ENCODE measurements around the gene INO80B. TPM values are rescaled to one million over a fixed set of nuclear protein-coding genes. Genes with fewer than 3 reads are reported as not detected.

Gene INO80B
- polyA plus RNA-seq, 1 donor from 2014 or later: 35.2 TPM

GRCh38 chr2:74474899-74475298 is 20.0 kb downstream of the INO80B start:
- Histone ChIP-seq H3K27me3 (ENCODE audit: insufficient read depth, low read depth, low read length) (no peaks in the 10 kb centered on the region), H3K36me3 (ENCODE audit: insufficient read depth, low read length) (no peaks in the 10 kb centered on the region), H3K27ac (ENCODE audit: low read length) (no peak overlapping the region), H3K9ac (ENCODE audit: low read length) (no peak overlapping the region), H2AFZ (ENCODE audit: low read depth, low read length) (no peak overlapping the region), H4K20me1 (ENCODE audit: insufficient read depth) (no peaks in the 10 kb centered on the region), H3K79me2 (replicated peaks; ENCODE audit: insufficient read depth, low read length) (peaks cover 7% of the 10 kb centered on the region), H3K4me3 (ENCODE audit: low read length) (no peak overlapping the region), H3F3A (ENCODE audit: insufficient read depth, low read length, poor library complexity, severe bottlenecking) (peaks cover 3% of the 10 kb centered on the region), H3K9me2 (ENCODE audit: insufficient read depth, low read length) (no peaks in the 10 kb centered on the region), H3K9me3 (ENCODE audit: low read length) (no peaks in the 10 kb centered on the region), H3K4me2 (ENCODE audit: low read length) (no peak overlapping the region)
- TF ChIP-seq SMC3 (conservative IDR thresholded peaks at IDR 0.05; ENCODE audit: poor library complexity) (no peak), EP300 (conservative IDR thresholded peaks at IDR 0.05; ENCODE audit: poor library complexity, severe bottlenecking) (no peak), POLR2AphosphoS5 (IDR thresholded peaks at IDR 0.05) (no peak), MXI1 (conservative IDR thresholded peaks at IDR 0.05; ENCODE audit: poor library complexity, severe bottlenecking) (no peak), TAF1 (IDR thresholded peaks at IDR 0.05; ENCODE audit: low read depth) (no peak)

GRCh38 chr2:74481431-74481830 is 26.5 kb downstream of the INO80B start:
- H3K9ac ChIP-seq (ENCODE audit: low read length): peak overlapping the region; percentile 94
- peak overlapping the region; percentile 84 for H3K4me2 ChIP-seq (ENCODE audit: low read length)
- peak overlapping the region; percentile 87 for H3K27ac ChIP-seq (ENCODE audit: low read length)
- no peak for TF ChIP-seq EZH2 (IDR thresholded peaks at IDR 0.05; ENCODE audit: borderline replicate concordance, insufficient read depth, low read length, poor library complexity, severe bottlenecking)
- TF ChIP-seq SMC3 (conservative IDR thresholded peaks at IDR 0.05; ENCODE audit: poor library complexity): no peak
- TF ChIP-seq CTCF (IDR thresholded peaks at IDR 0.05; ENCODE audit: poor library complexity, severe bottlenecking): no peak
- no peak for TF ChIP-seq TAF1 (IDR thresholded peaks at IDR 0.05; ENCODE audit: low read depth)
- H3K9me3 ChIP-seq (ENCODE audit: low read length): no peaks in the 10 kb centered on the region
- H3K27me3 ChIP-seq (ENCODE audit: insufficient read depth, low read depth, low read length): no peaks in the 10 kb centered on the region
- H3K4me3 ChIP-seq (ENCODE audit: low read length): peak overlapping the region; percentile 100
- H3K79me2 ChIP-seq (replicated peaks; ENCODE audit: insufficient read depth, low read length): peaks cover 26% of the 10 kb centered on the region
- H3K9me2 ChIP-seq (ENCODE audit: insufficient read depth, low read length): no peaks in the 10 kb centered on the region
- H3K36me3 ChIP-seq (ENCODE audit: insufficient read depth, low read length): peaks cover 3% of the 10 kb centered on the region
- no peaks in the 10 kb centered on the region for H4K20me1 ChIP-seq (ENCODE audit: insufficient read depth)
- no peaks in the 10 kb centered on the region for H3F3A ChIP-seq (ENCODE audit: insufficient read depth, low read length, poor library complexity, severe bottlenecking)
- no peak overlapping the region for H2AFZ ChIP-seq (ENCODE audit: low read depth, low read length)

GRCh38 chr2:74481961-74482800 is 27.3 kb downstream of the INO80B start:
- Histone ChIP-seq H2AFZ (ENCODE audit: low read depth, low read length) (peak overlapping the region; percentile 69), H3K4me3 (ENCODE audit: low read length) (peak overlapping the region; percentile 100), H3K9me2 (ENCODE audit: insufficient read depth, low read length) (no peaks in the 10 kb centered on the region), H3K9ac (ENCODE audit: low read length) (peak overlapping the region; percentile 94), H4K20me1 (ENCODE audit: insufficient read depth) (no peaks in the 10 kb centered on the region), H3K4me2 (ENCODE audit: low read length) (peak overlapping the region; percentile 84), H3K79me2 (replicated peaks; ENCODE audit: insufficient read depth, low read length) (peaks cover 26% of the 10 kb centered on the region), H3K9me3 (ENCODE audit: low read length) (no peaks in the 10 kb centered on the region), H3K36me3 (ENCODE audit: insufficient read depth, low read length) (peaks cover 3% of the 10 kb centered on the region), H3K27ac (ENCODE audit: low read length) (peak overlapping the region; percentile 87), H3K27me3 (ENCODE audit: insufficient read depth, low read depth, low read length) (no peaks in the 10 kb centered on the region), H3F3A (ENCODE audit: insufficient read depth, low read length, poor library complexity, severe bottlenecking) (no peaks in the 10 kb centered on the region)
- TF ChIP-seq RAD21 (conservative IDR thresholded peaks at IDR 0.05): no peak
- TF ChIP-seq REST (IDR thresholded peaks at IDR 0.05; ENCODE audit: borderline replicate concordance): no peak
- no peak for TF ChIP-seq POLR2AphosphoS5 (IDR thresholded peaks at IDR 0.05)
- no peak for TF ChIP-seq CTCF (IDR thresholded peaks at IDR 0.05; ENCODE audit: poor library complexity, severe bottlenecking)
- no peak for TF ChIP-seq EZH2 (IDR thresholded peaks at IDR 0.05; ENCODE audit: borderline replicate concordance, insufficient read depth, low read length, poor library complexity, severe bottlenecking)
- no peak for TF ChIP-seq MXI1 (conservative IDR thresholded peaks at IDR 0.05; ENCODE audit: poor library complexity, severe bottlenecking)
- no peak for TF ChIP-seq EP300 (conservative IDR thresholded peaks at IDR 0.05; ENCODE audit: poor library complexity, severe bottlenecking)
- TF ChIP-seq SMC3 (conservative IDR thresholded peaks at IDR 0.05; ENCODE audit: poor library complexity): no peak
- no peak for TF ChIP-seq TAF1 (IDR thresholded peaks at IDR 0.05; ENCODE audit: low read depth)

Data from neural cell (in vitro differentiated cells).